B cell (primary cell): ENCODE data around the gene TNF. TPM values are rescaled to one million over a fixed set of nuclear protein-coding genes. Genes with fewer than 3 reads are reported as not detected.

Source experiments
- ATAC-seq: fragments of 200-7000 bp; cut with Tn5 transposase; one replicate; pipeline ENCODE4 v1.10.0; 2021; ENCODE audit warnings: low read depth, mild to moderate bottlenecking, moderate number of reproducible peaks, moderate library complexity
- CTCF ChIA-PET: fragments of 350-600 bp; sonication (Branson Sonifier 250); formaldehyde crosslinking; loops from one replicate; lab custom pipeline; 2021; ENCODE audit warnings: antibody characterized with exemption, inconsistent platforms; lab: Charles Lee
- POLR2A ChIA-PET: fragments of 350-600 bp; sonication (Branson Sonifier 250); formaldehyde crosslinking; loops from one replicate; lab custom pipeline; 2021; ENCODE audit warnings: antibody characterized with exemption; lab: Charles Lee
- DNase-seq: peaks from one replicate; pipeline ENCODE4 v3.0.0; 2013
- H2AFZ ChIP-seq: 2 replicates; pipeline ENCODE4 v1.6.1; 2012; ENCODE audit warnings: mild to moderate bottlenecking, low read depth, low read length; ENCODE audit not compliant: insufficient read depth, poor library complexity, severe bottlenecking
- H3K27ac ChIP-seq, 2 donors: 1 replicate in 1 of 2; 2 replicates in 1 of 2; pipeline ENCODE4 v1.5.1; 2012 to 2013; ENCODE audit warnings: low read length in 2 of 2, mild to moderate bottlenecking in 2 of 2, moderate library complexity in 1 of 2
- H3K27me3 ChIP-seq, 4 experiments: fragments of 200-600 bp in 1 of 4; sonication (generic) in 1 of 4; replicated peaks in 1 of 4; 1 replicate in 2 of 4; 2 replicates in 2 of 4; pipeline versions ENCODE4 v1.6.1 to v1.7.0; 2013 to 2016; ENCODE audit warnings: low read length in 3 of 4, mild to moderate bottlenecking in 2 of 4, mixed read lengths in 1 of 4, moderate library complexity in 1 of 4; ENCODE audit not compliant: insufficient read depth in 4 of 4, control insufficient read depth in 3 of 4; ENCODE audit errors: control extremely low read depth in 1 of 4
- H3K36me3 ChIP-seq, 2 experiments: replicated peaks in 1 of 2; 1 replicate in 1 of 2; 2 replicates in 1 of 2; pipeline versions ENCODE4 v1.6.1 to v1.7.1; 2013; ENCODE audit warnings: low read length in 1 of 2; ENCODE audit not compliant: insufficient read depth in 2 of 2, control insufficient read depth in 1 of 2; ENCODE audit errors: control extremely low read depth in 1 of 2, extremely low read depth in 1 of 2
- H3K4me1 ChIP-seq, 2 donors: fragments of 200-600 bp in 1 of 2; sonication (generic) in 1 of 2; 1 replicate in 1 of 2; 2 replicates in 1 of 2; pipeline versions ENCODE4 v1.5.1 to v1.6.1; 2013 to 2017; ENCODE audit warnings: low read length in 2 of 2; ENCODE audit not compliant: control insufficient read depth in 2 of 2, insufficient read depth in 2 of 2
- H3K4me2 ChIP-seq: replicated peaks from 2 replicates; pipeline ENCODE3; 2012; ENCODE audit warnings: mild to moderate bottlenecking, low read depth, low read length; ENCODE audit not compliant: poor library complexity, severe bottlenecking
- H3K4me3 ChIP-seq, 5 experiments: fragments of 200-600 bp in 1 of 5; sonication (generic) in 1 of 5; 1 replicate in 3 of 5; 2 replicates in 2 of 5; pipeline versions ENCODE4 v1.5.1 to v1.7.0; 2011 to 2016; ENCODE audit warnings: low read length in 4 of 5, mild to moderate bottlenecking in 4 of 5, low read depth in 2 of 5, control low read depth in 1 of 5, moderate library complexity in 1 of 5; ENCODE audit not compliant: insufficient read depth in 1 of 5; ENCODE audit errors: control extremely low read depth in 1 of 5, extremely low read depth in 1 of 5
- H3K79me2 ChIP-seq: fragments of 200-600 bp; sonication (generic); one replicate; pipeline ENCODE4 v1.6.0; 2016; ENCODE audit warnings: low read length; ENCODE audit not compliant: control insufficient read depth, insufficient read depth
- H3K9ac ChIP-seq: fragments of 200-600 bp; sonication (generic); 2 replicates; pipeline ENCODE4 v1.6.1; 2017; ENCODE audit warnings: mild to moderate bottlenecking, low read length, moderate library complexity
- H3K9me3 ChIP-seq, 3 donors: one replicate each; pipeline versions ENCODE4 v1.6.1 to v1.7.1; 2013; ENCODE audit warnings: low read length in 2 of 3; ENCODE audit not compliant: control insufficient read depth in 2 of 3, insufficient read depth in 1 of 3; ENCODE audit errors: control extremely low read depth in 1 of 3
- H4K20me1 ChIP-seq: 2 replicates; pipeline ENCODE4 v1.6.0; 2012; ENCODE audit warnings: mild to moderate bottlenecking, low read length; ENCODE audit not compliant: insufficient read depth, control insufficient read depth, poor library complexity, severe bottlenecking
- H3K27ac Mint-ChIP-seq: one replicate; pipeline ENCODE4 v1.8.0; 2021; ENCODE audit warnings: mixed read lengths
- H3K27me3 Mint-ChIP-seq: one replicate; pipeline ENCODE4 v1.8.0; 2021; ENCODE audit warnings: mixed read lengths
- H3K4me1 Mint-ChIP-seq: one replicate; pipeline ENCODE4 v1.8.0; 2021; ENCODE audit warnings: mixed read lengths
- H3K4me3 Mint-ChIP-seq: one replicate; pipeline ENCODE4 v1.8.0; 2021; ENCODE audit warnings: mixed read lengths
- H3K9me3 Mint-ChIP-seq: one replicate; pipeline ENCODE4 v1.8.0; 2022; ENCODE audit warnings: mixed read lengths; ENCODE audit not compliant: insufficient read depth
- EZH2 ChIP-seq: IDR thresholded peaks from 2 replicates; pipeline ENCODE4 v1.6.1; 2012; ENCODE audit warnings: borderline replicate concordance, low read depth, mild to moderate bottlenecking, moderate library complexity, low read length; ENCODE audit not compliant: insufficient read depth, poor library complexity, severe bottlenecking
- WGBS: methylation state at CpG from one replicate; pipeline ENCODE4 v1.1.5; 2013; ENCODE audit warnings: missing lambda C conversion rate; ENCODE audit not compliant: insufficient coverage; 5-methylcytosine and 5-hydroxymethylcytosine counted together
- intact Hi-C: fragments of 100-400 bp; cut with micrococcal nuclease; formaldehyde crosslinking; loops from one replicate; pipeline ENCODE4 v1.10.0; 2022
- polyA plus RNA-seq: library from polyadenylated mRNA; depleted of rRNA; stranded (reverse); fragments of >200 nt; gene quantifications from 2 replicates; pipeline ENCODE4 v1.2.3, GENCODE V29; 2012
- total RNA-seq, 2 donors: library from RNA; stranded (reverse); fragments of 120-200 nt in 1 of 2; gene quantifications; 1 replicate in 1 of 2; 2 replicates in 1 of 2; pipeline versions ENCODE4 v1.2.3 to v1.2.4, GENCODE V29; 2013 to 2022
- TF ChIP-seq, protein P1 (sequence below): fragments of 200-600 bp; IDR thresholded peaks from one replicate; pipeline ENCODE4 v1.8.0; 2022; ENCODE audit warnings: antibody characterized with exemption, mild to moderate bottlenecking

The TNF gene
- total and polyA plus RNA-seq, 2 donors (not counting 1 experiment from before 2014, with no cell fraction given), result 21.9 to 22.2 TPM

DNA sequence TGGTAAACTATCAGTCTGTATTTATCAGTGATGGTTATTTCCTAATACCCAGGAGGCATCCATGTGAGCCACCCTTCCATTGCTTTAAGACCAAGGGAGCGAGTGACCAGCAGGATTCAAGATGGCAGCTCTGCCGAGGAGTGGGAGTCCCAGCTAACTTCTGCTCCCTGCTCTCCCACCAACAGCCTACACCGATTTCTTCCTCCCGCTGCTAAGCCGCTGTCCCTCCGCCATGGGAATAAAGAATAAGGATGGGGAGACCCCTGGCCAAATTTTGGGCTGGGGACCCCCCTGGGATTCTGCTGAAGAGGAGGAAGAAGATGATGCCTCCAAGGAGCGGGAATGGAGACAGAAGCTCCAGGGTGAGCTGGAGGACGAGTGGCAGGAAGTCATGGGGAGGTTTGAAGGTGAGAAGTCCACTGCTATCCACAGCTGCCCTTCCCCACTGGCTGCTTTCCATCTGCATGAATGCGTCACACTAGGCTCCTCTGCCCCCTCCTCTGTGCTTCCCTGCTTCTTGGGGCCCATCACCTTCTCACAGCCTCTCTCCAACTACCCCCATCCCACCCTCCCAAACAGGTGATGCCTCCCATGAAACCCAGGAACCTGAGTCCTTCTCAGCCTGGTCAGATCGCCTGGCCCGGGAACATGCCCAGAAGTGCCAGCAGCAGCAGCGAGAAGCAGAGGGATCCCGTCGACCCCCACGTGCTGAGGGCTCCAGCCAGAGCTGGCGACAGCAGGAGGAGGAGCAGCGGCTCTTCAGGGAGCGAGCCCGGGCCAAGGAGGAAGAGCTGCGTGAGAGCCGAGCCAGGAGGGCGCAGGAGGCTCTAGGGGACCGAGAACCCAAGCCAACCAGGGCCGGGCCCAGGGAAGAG is 17.7 kb upstream of the TNF start:
- H3K4me2 ChIP-seq, result peak overlapping the region; percentile 92
- Mint-ChIP-seq H3K9me3 (no peaks in the 10 kb centered on the region), H3K4me3 (peak overlapping the region; percentile 45), H3K27me3 (no peaks in the 10 kb centered on the region), H3K4me1 (peaks cover 72% of the 10 kb centered on the region), H3K27ac (peak overlapping the region; percentile 32)
- no peak overlapping the region for H2AFZ ChIP-seq
- no peaks in the 10 kb centered on the region for H3K9me3 ChIP-seq
- H3K9ac ChIP-seq, result peak overlapping the region; percentile 54
- peaks cover 55% of the 10 kb centered on the region for H3K79me2 ChIP-seq
- 53% methylated on average over 19 of the region's 24 CpGs for WGBS
- ChIA-PET CTCF (interaction anchor here (1.2 to 29.4 kb wide), 3 partner anchors 12 to 169 kb away, joined by 4 to 2241 read pairs (median 22); partner anchors contain the start of genes LST1, LTB, NCR3 and TNF), POLR2A (interaction anchor here (0.7 to 42.6 kb wide), 2 partner anchors 27 to 1516 kb away, joined by 5 to 1450 read pairs; partner anchors contain the start of genes HLA-DPA1, LST1, LTA and LTB)
- H3K27ac ChIP-seq, result peak overlapping the region; percentile 80 to 87
- intact Hi-C loops, result loop anchor here (2.0 kb wide), 1 partner anchor 23 kb away; no protein-coding TSS in a partner anchor
- TF ChIP-seq, protein P1, sequence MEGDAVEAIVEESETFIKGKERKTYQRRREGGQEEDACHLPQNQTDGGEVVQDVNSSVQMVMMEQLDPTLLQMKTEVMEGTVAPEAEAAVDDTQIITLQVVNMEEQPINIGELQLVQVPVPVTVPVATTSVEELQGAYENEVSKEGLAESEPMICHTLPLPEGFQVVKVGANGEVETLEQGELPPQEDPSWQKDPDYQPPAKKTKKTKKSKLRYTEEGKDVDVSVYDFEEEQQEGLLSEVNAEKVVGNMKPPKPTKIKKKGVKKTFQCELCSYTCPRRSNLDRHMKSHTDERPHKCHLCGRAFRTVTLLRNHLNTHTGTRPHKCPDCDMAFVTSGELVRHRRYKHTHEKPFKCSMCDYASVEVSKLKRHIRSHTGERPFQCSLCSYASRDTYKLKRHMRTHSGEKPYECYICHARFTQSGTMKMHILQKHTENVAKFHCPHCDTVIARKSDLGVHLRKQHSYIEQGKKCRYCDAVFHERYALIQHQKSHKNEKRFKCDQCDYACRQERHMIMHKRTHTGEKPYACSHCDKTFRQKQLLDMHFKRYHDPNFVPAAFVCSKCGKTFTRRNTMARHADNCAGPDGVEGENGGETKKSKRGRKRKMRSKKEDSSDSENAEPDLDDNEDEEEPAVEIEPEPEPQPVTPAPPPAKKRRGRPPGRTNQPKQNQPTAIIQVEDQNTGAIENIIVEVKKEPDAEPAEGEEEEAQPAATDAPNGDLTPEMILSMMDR, result no peak
- TF ChIP-seq EZH2, result no peak
- peaks cover 20% of the 10 kb centered on the region for H4K20me1 ChIP-seq
- H3K27me3 ChIP-seq, result no peaks in the 10 kb centered on the region
- H3K4me1 ChIP-seq, result peaks cover 68 to 69% of the 10 kb centered on the region in 2 donors
- DNase-seq, result no peak
- peak overlapping the region in 4 of 5 experiments; percentile 32 to 61 (median 42) for H3K4me3 ChIP-seq
- peaks cover 0 to 3% of the 10 kb centered on the region in 2 experiments for H3K36me3 ChIP-seq
- no peak for ATAC-seq
